GM12864 (cell line): ENCODE measurements around the gene FCN2.
"Not testable (repeated sequence)": the region's sequence is repeated elsewhere in the genome, so short reads cannot be mapped to it uniquely, and the experiment has no call there.

Experiments used
- DNase-seq: peaks from one replicate; pipeline ENCODE4 v3.0.0-alpha.2; 2011; ENCODE audit warnings: low read depth
- H3K4me3 ChIP-seq: 2 replicates; pipeline ENCODE4 v1.5.1; 2011; ENCODE audit warnings: mild to moderate bottlenecking, low read depth, low read length, control low read depth
- CTCF ChIP-seq: IDR thresholded peaks from 2 replicates; pipeline ENCODE4 v1.5.1; 2011; ENCODE audit warnings: low read depth, mild to moderate bottlenecking, moderate library complexity, low read length, control low read depth, inconsistent platforms; ENCODE audit errors: missing control alignments

FCN2 gene

GRCh38 chr9:134853893-134854292 lies 26.7 kb upstream of the FCN2 start:
- no peak for TF ChIP-seq CTCF
- no peak for DNase-seq
- H3K4me3 ChIP-seq, result no peak overlapping the region

GRCh38 chr9:134854541-134854981 lies 26.0 kb upstream of the FCN2 start:
- TF ChIP-seq CTCF, result no peak
- no peak for DNase-seq
- H3K4me3 ChIP-seq, result no peak overlapping the region

GRCh38 chr9:134855231-134855899 lies 25.2 kb upstream of the FCN2 start:
- no peak for TF ChIP-seq CTCF
- DNase-seq, result no peak
- H3K4me3 ChIP-seq, result no peak overlapping the region

GRCh38 chr9:134855900-134856377 lies 24.7 kb upstream of the FCN2 start:
- TF ChIP-seq CTCF, result no peak
- H3K4me3 ChIP-seq, result no peak overlapping the region
- no peak for DNase-seq

- not testable (repeated sequence) for DNase-seq, H3K4me3 ChIP-seq
These were observed 23.2 kb upstream of the FCN2 start for GRCh38 chr9:134857451-134857850.

GRCh38 chr9:134858051-134858841 lies 22.4 kb upstream of the FCN2 start:
- DNase-seq, result peak; percentile 70
- peak overlapping the region; percentile 7; the same call in 1 of the 2 replicates for H3K4me3 ChIP-seq
- peak; percentile 65 for TF ChIP-seq CTCF

GRCh38 chr9:134860510-134860909 lies 20.1 kb upstream of the FCN2 start:
- no peak overlapping the region for H3K4me3 ChIP-seq
- TF ChIP-seq CTCF, result no peak
- DNase-seq, result no peak
